ENCODE results near the gene ZNF487.
"Not testable (repeated sequence)": the region's sequence is repeated elsewhere in the genome, so short reads cannot be mapped to it uniquely, and the experiment has no call there.

ZNF487 gene

GRCh38 chr10:43407148-43407575, 29.7 kb upstream of the ZNF487 start:
- no peak for DNase-seq

- peak; percentile 21 for DNase-seq
Observed at GRCh38 chr10:43407576-43408330, 29.2 kb upstream of the ZNF487 start.

- no peak for DNase-seq
Observed at GRCh38 chr10:43408331-43408709, 28.6 kb upstream of the ZNF487 start.

GRCh38 chr10:43408710-43409384, 28.1 kb upstream of the ZNF487 start, which contains the start of gene HNRNPF:
TSS of gene HNRNPF (minus strand) at chr10:43409186. CDS start at chr10:43387884, 21,302 bp downstream.
- peak; percentile 83 for DNase-seq

- no peak for DNase-seq
Observed at GRCh38 chr10:43409385-43410109, 27.4 kb upstream of the ZNF487 start.

GRCh38 chr10:43410345-43410744, 26.6 kb upstream of the ZNF487 start:
- DNase-seq: no peak

- no peak for DNase-seq
Observed at GRCh38 chr10:43411536-43411935, 25.4 kb upstream of the ZNF487 start.

- no peak for DNase-seq
Observed at GRCh38 chr10:43415544-43415943, 21.4 kb upstream of the ZNF487 start.

GRCh38 chr10:43417950-43418768, 18.8 kb upstream of the ZNF487 start:
- no peak for DNase-seq

GRCh38 chr10:43419997-43420368, 16.9 kb upstream of the ZNF487 start:
- no peak for DNase-seq

- peak; percentile 48 for DNase-seq
Observed at GRCh38 chr10:43420369-43421200, 16.3 kb upstream of the ZNF487 start.

GRCh38 chr10:43421201-43421507, 15.8 kb upstream of the ZNF487 start:
- no peak for DNase-seq

- DNase-seq: no peak
Observed at GRCh38 chr10:43421519-43421918, 15.4 kb upstream of the ZNF487 start.

- not testable (repeated sequence) for DNase-seq
Observed at GRCh38 chr10:43421944-43422343, 15.0 kb upstream of the ZNF487 start.

GRCh38 chr10:43424416-43424815, 12.5 kb upstream of the ZNF487 start:
- no peak for DNase-seq

GRCh38 chr10:43426476-43426875, 10.4 kb upstream of the ZNF487 start:
- DNase-seq: not testable (repeated sequence)

GRCh38 chr10:43427166-43427825, 9.6 kb upstream of the ZNF487 start:
- DNase-seq: no peak

GRCh38 chr10:43430926-43431663, 5.8 kb upstream of the ZNF487 start:
- no peak for DNase-seq

GRCh38 chr10:43437141-43437870, 395 bp downstream of the ZNF487 start:
- no peak for DNase-seq
